Astrocyte (in vitro differentiated cells and primary cell): ENCODE data around the gene ZNRF4.

Experiments
- CTCF ChIP-seq: IDR thresholded peaks from 2 replicates; pipeline ENCODE4 v1.5.1; 2011; ENCODE audit warnings: low read depth, mild to moderate bottlenecking, inconsistent platforms, low read length, moderate library complexity; ENCODE audit not compliant: insufficient read depth
- EZH2 ChIP-seq: IDR thresholded peaks from 2 replicates; pipeline ENCODE4 v1.6.1; 2012; ENCODE audit warnings: mild to moderate bottlenecking, low read length, inconsistent platforms; ENCODE audit not compliant: insufficient read depth

GRCh38 chr19:5491565-5491964 lies 36.3 kb downstream of the ZNRF4 start:
- TF ChIP-seq CTCF, result no peak
- TF ChIP-seq EZH2, result no peak
